BJ (cell line): ENCODE measurements around the gene FBP2. TPM values are rescaled to one million over a fixed set of nuclear protein-coding genes. Genes with fewer than 3 reads are reported as not detected.

Experiments used
- CTCF ChIA-PET: fragments of 350-600 bp; formaldehyde crosslinking; extraction: SDS; loops from one replicate; lab custom pipeline; 2021; ENCODE audit warnings: antibody characterized with exemption, inconsistent platforms; lab: Yijun Ruan, JAX
- POLR2A ChIA-PET: fragments of 300-600 bp; sonication (Branson Sonifier 250); formaldehyde crosslinking; extraction: SDS; loops from one replicate; lab custom pipeline; 2021; ENCODE audit warnings: antibody characterized with exemption; lab: Charles Lee
- DNase-seq: peaks from one replicate; pipeline ENCODE4 v3.0.0-alpha.2; 2011; ENCODE audit warnings: low read depth
- H3K27me3 ChIP-seq: 2 replicates; pipeline ENCODE4 v1.6.0; 2011; ENCODE audit warnings: low read length; ENCODE audit not compliant: control insufficient read depth, insufficient read depth
- H3K36me3 ChIP-seq: 2 replicates; pipeline ENCODE4 v1.5.1; 2011; ENCODE audit warnings: low read length; ENCODE audit not compliant: control insufficient read depth, insufficient read depth
- H3K4me3 ChIP-seq: 2 replicates; pipeline ENCODE4 v1.5.1; 2011; ENCODE audit warnings: low read depth, mild to moderate bottlenecking, control low read depth, low read length
- CTCF ChIP-seq: IDR thresholded peaks from 2 replicates; pipeline ENCODE4 v1.5.1; 2011; ENCODE audit warnings: low read depth, mild to moderate bottlenecking, control low read depth, inconsistent platforms, low read length, moderate library complexity; ENCODE audit not compliant: insufficient read depth
- polyA plus RNA-seq: library from polyadenylated mRNA; depleted of rRNA; stranded (reverse); fragments of >200 nt; gene quantifications from 2 replicates; pipeline ENCODE4 v1.2.3, GENCODE V29; 2011

FBP2 gene
- polyA plus RNA-seq, 1 experiment = not detected

GRCh38 chr9:94639061-94639998 is 45.7 kb upstream of the FBP2 start, which contains the start of gene FBP1:
TSS of gene FBP1 (minus strand) at chr9:94639518. CDS start at chr9:94639310, 208 bp downstream.
- H3K27me3 ChIP-seq = peaks cover 10% of the 10 kb centered on the region
- POLR2A ChIA-PET = no interaction called here
- CTCF ChIA-PET = interaction anchor here (0.7 kb wide), 2 partner anchors 126 to 491 kb away, joined by 3 read pairs; no protein-coding TSS in a partner anchor
- no peak for TF ChIP-seq CTCF
- no peaks in the 10 kb centered on the region for H3K36me3 ChIP-seq
- H3K4me3 ChIP-seq = peak within 1 kb of the TSS; percentile 42
- DNase-seq = no peak

- Histone ChIP-seq H3K27me3 (peaks cover 10% of the 10 kb centered on the region), H3K4me3 (no peak overlapping the region), H3K36me3 (no peaks in the 10 kb centered on the region)
- DNase-seq = no peak
- CTCF ChIA-PET = no interaction called here
- no peak for TF ChIP-seq CTCF
- POLR2A ChIA-PET = no interaction called here
These were observed 44.9 kb upstream of the FBP2 start for GRCh38 chr9:94638335-94639060.

- POLR2A ChIA-PET = no interaction called here
These were observed 39.1 kb upstream of the FBP2 start for GRCh38 chr9:94632737-94633136.

GRCh38 chr9:94631599-94631998 is 38.0 kb upstream of the FBP2 start:
- no peak for TF ChIP-seq CTCF
- ChIA-PET POLR2A (no interaction called here), CTCF (interaction anchor here (1.2 kb wide), 1 partner anchor 536 kb away, joined by 3 read pairs; no protein-coding TSS in a partner anchor)
- Histone ChIP-seq H3K36me3 (no peaks in the 10 kb centered on the region), H3K27me3 (peaks cover 4% of the 10 kb centered on the region), H3K4me3 (no peak overlapping the region)
- no peak for DNase-seq

More at GRCh38 chr9:94632737-94633136, 39.1 kb upstream of the FBP2 start:
- Histone ChIP-seq H3K27me3 (peaks cover 2% of the 10 kb centered on the region), H3K36me3 (no peaks in the 10 kb centered on the region), H3K4me3 (no peak overlapping the region)
- peak; percentile 17 for DNase-seq
- CTCF ChIA-PET = interaction anchor here (0.8 to 1.2 kb wide), 3 partner anchors 9 to 535 kb away, joined by 3 to 4 read pairs (median 3); no protein-coding TSS in a partner anchor
- TF ChIP-seq CTCF = no peak
